Stomach (tissue), 19 donors: ENCODE measurements around the gene TMCO5A. TPM values are rescaled to one million over a fixed set of nuclear protein-coding genes. Genes with fewer than 3 reads are reported as not detected.

Experiments used
- DNase-seq, 2 donors: peaks; one replicate each; pipeline versions ENCODE4 v3.0.0 to v3.0.0-alpha.2; 2013 to 2019
- H3K27ac ChIP-seq, 5 donors: fragments of 200-600 bp in 4 of 5; sonication (generic) in 4 of 5; one replicate each; pipeline ENCODE4 v1.5.1; 2013 to 2019; ENCODE audit warnings: mild to moderate bottlenecking in 1 of 5, moderate library complexity in 1 of 5
- H3K27me3 ChIP-seq, 3 donors: fragments of 200-600 bp; sonication (generic); one replicate each; pipeline ENCODE4 v1.5.1; 2017 to 2019; ENCODE audit warnings: mixed run types in 1 of 3
- H3K36me3 ChIP-seq, 4 donors: fragments of 200-600 bp; sonication (generic); 1 replicate in 3 of 4; 2 replicates in 1 of 4; pipeline ENCODE4 v1.5.1; 2016 to 2019
- H3K4me1 ChIP-seq, 4 donors: fragments of 200-600 bp; sonication (generic); one replicate each; pipeline ENCODE4 v1.5.1; 2016 to 2019
- H3K4me3 ChIP-seq, 4 donors: fragments of 200-600 bp; sonication (generic) in 3 of 4; one replicate each; pipeline ENCODE4 v1.5.1; 2016 to 2019; ENCODE audit warnings: mild to moderate bottlenecking in 1 of 4
- H3K9me3 ChIP-seq, 4 donors: fragments of 200-600 bp; sonication (generic); one replicate each; pipeline ENCODE4 v1.5.1; 2016 to 2019
- EP300 ChIP-seq: sonication (generic); formaldehyde crosslinking; IDR thresholded peaks from one replicate; pipeline ENCODE4 v1.6.1; 2017; ENCODE audit warnings: antibody characterized with exemption
- POLR2A ChIP-seq, 4 donors: fragments of 450-650 bp; IDR thresholded peaks; one replicate each; pipeline ENCODE4 v1.6.1; 2016; ENCODE audit warnings: antibody characterized with exemption in 4 of 4, control low read depth in 2 of 4, mild to moderate bottlenecking in 1 of 4, moderate library complexity in 1 of 4
- POLR2AphosphoS5 ChIP-seq, 3 donors: sonication (generic); formaldehyde crosslinking; IDR thresholded peaks; one replicate each; pipeline ENCODE4 v1.6.1; 2016; ENCODE audit warnings: antibody characterized with exemption in 3 of 3
- WGBS, 5 donors: extraction: QIAGEN DNeasy Blood & Tissue Kit in 3 of 5; methylation state at CpG; one replicate each; pipeline versions ENCODE4 v1.1.5 to v1.1.7; 2013 to 2018; 5-methylcytosine and 5-hydroxymethylcytosine counted together
- intact Hi-C: fragments of 100-400 bp; cut with DNase I; formaldehyde crosslinking; loops from one replicate; pipeline ENCODE4 v1.15.1; 2023; ENCODE audit warnings: low total_unique reads
- long read RNA-seq, 10 donors: transcript quantifications; one replicate each; lab custom pipeline, GENCODE V29; 2026
- polyA plus RNA-seq, 3 donors: library from polyadenylated mRNA; stranded (reverse); fragments of 200-250 nt; gene quantifications; one replicate each; pipeline ENCODE4 v1.2.3, GENCODE V29; 2013
- total RNA-seq, 5 donors: library from RNA; depleted of rRNA; stranded (reverse); fragments of >200 nt; gene quantifications; one replicate each; pipeline versions ENCODE4 v1.1.0 to v1.2.3, GENCODE V29; 2014 to 2016
- TF ChIP-seq, protein P1 (sequence below), 7 experiments: fragments of 450-650 bp in 4 of 7; fragments of 200-600 bp in 3 of 7; sonication (generic) in 3 of 7; IDR thresholded peaks; one replicate each; pipeline ENCODE4 v1.5.1; 2016 to 2019; ENCODE audit warnings: antibody characterized with exemption in 7 of 7, control low read depth in 2 of 7, mild to moderate bottlenecking in 1 of 7
- donor health status: healthy with polysubstance abuse.
- donor health status: Bipolar disorder and iron deficiency.
- donor health status: healthy.

The TMCO5A gene
- total RNA-seq (1 to 10 TPM in 1 of 5 donors, under 1 TPM in 1, not detected in 3; 0.55 to 1.4 TPM), polyA plus RNA-seq (1 to 10 TPM in 1 of 3 donors, not detected in 2; 1.4 TPM)
- long read RNA-seq, donor 1: 0 reads
- long read RNA-seq, donor 2: 0 reads
- long read RNA-seq, donor 3: 0 reads
- long read RNA-seq, donor 4: 0 reads
- long read RNA-seq, donor 5: 0 reads
- long read RNA-seq, donor 6: 0 reads
- long read RNA-seq, donor 7: 0 reads
- long read RNA-seq, donor 8: 0 reads
- long read RNA-seq, donor 9: 0 reads
- long read RNA-seq, donor 10: 0 reads

DNA sequence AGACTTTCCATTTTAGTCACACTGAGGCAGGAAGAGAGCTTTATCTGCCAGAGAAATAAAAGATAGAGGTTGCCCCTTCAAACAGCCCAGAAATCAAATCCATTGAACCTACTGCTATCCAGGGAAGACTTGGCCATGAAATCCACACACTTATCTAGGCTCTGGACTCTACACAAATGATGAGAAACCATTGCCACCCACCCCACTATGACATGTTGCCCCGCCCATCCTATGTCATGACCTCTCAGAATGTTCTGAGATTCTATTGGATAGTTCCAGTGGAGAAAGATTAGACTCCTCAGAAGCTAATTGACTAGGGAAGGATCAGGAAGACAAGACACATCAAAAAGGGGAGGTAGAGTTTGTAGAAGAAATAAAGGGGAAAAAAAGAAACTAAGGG is at the start of gene TMCO5A:
Gene TMCO5A (plus strand): TSS at position 301 of the 400 bp plus-strand sequence. CDS start 1,684 bp downstream, outside the sequence.
- Histone ChIP-seq H3K27ac (no peak within 1 kb of the TSS), H3K9me3 (no peaks in the 10 kb centered on the region), H3K4me1 (peaks cover 0 to 9% (median 0%) of the 10 kb centered on the region in 4 donors), H3K4me3 (no peak within 1 kb of the TSS), H3K36me3 (no peaks in the 10 kb centered on the region), H3K27me3 (no peaks in the 10 kb centered on the region)
- DNase-seq: no peak
- 72 to 86% (median 83%) methylated on average over 1 of the region's 1 CpG for WGBS, 5 donors
- TF ChIP-seq POLR2A (IDR thresholded peaks at IDR 0.05): no peak
- TF ChIP-seq POLR2AphosphoS5 (IDR thresholded peaks at IDR 0.05): no peak
- no peak for TF ChIP-seq EP300
- TF ChIP-seq, protein P1, sequence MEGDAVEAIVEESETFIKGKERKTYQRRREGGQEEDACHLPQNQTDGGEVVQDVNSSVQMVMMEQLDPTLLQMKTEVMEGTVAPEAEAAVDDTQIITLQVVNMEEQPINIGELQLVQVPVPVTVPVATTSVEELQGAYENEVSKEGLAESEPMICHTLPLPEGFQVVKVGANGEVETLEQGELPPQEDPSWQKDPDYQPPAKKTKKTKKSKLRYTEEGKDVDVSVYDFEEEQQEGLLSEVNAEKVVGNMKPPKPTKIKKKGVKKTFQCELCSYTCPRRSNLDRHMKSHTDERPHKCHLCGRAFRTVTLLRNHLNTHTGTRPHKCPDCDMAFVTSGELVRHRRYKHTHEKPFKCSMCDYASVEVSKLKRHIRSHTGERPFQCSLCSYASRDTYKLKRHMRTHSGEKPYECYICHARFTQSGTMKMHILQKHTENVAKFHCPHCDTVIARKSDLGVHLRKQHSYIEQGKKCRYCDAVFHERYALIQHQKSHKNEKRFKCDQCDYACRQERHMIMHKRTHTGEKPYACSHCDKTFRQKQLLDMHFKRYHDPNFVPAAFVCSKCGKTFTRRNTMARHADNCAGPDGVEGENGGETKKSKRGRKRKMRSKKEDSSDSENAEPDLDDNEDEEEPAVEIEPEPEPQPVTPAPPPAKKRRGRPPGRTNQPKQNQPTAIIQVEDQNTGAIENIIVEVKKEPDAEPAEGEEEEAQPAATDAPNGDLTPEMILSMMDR (IDR thresholded peaks at IDR 0.05): no peak
- intact Hi-C loops: no loop called here

DNA sequence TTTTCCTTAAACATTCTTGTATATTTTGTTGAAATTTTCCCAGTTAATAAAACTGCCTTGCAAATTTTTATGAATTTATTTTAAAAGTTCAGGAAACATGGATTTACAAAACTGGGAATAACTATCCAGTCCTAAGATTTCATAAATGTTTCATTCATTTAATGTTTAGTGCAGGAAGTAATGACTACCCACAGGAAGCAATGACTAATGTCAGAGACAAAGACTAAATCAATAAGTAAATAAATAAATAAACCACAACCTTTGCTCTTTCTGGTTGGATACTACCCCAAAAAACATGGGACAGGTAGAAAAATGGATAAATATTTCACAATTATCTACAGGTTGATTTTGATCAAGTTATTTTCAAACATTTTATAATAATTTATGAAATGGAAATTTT is 48.8 kb upstream of the TMCO5A start:
- H3K9me3 ChIP-seq: no peaks in the 10 kb centered on the region
- no peak overlapping the region for H3K27ac ChIP-seq
- H3K36me3 ChIP-seq: no peaks in the 10 kb centered on the region
- no peaks in the 10 kb centered on the region for H3K4me1 ChIP-seq
- no peak for DNase-seq
- intact Hi-C loops: no loop called here
- no peak overlapping the region for H3K4me3 ChIP-seq
- TF ChIP-seq POLR2A (IDR thresholded peaks at IDR 0.05) (no peak), POLR2AphosphoS5 (IDR thresholded peaks at IDR 0.05) (no peak), EP300 (no peak)
- TF ChIP-seq, protein P1 (IDR thresholded peaks at IDR 0.05): no peak
- H3K27me3 ChIP-seq: no peaks in the 10 kb centered on the region

DNA sequence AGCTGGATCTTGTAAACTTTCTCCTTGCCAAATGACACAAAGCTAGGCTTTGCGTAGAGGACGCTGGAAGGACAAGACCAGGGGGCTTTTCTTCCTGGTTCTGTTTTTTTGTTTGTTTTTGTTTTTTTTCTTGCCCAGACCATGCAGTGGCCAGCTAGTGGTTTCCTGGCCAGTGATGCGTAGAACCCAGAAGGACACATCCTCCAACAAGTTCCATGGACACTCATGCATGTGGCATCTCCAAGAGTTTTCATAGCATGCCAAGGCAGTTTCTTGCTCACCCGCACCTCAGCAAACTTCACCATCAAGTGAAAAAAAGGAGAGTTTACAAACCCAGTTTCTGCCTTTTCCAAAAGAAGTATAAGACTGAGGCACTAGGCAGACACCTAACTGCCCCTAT is 46.1 kb upstream of the TMCO5A start:
- H3K27me3 ChIP-seq: no peaks in the 10 kb centered on the region
- H3K9me3 ChIP-seq: no peaks in the 10 kb centered on the region
- no peak for DNase-seq
- H3K36me3 ChIP-seq: no peaks in the 10 kb centered on the region
- H3K4me3 ChIP-seq: no peak overlapping the region
- H3K4me1 ChIP-seq: peaks cover 0 to 6% (median 2%) of the 10 kb centered on the region in 4 donors
- TF ChIP-seq POLR2A (IDR thresholded peaks at IDR 0.05): no peak
- WGBS, 5 donors: 70 to 85% (median 81%) methylated on average over 4 of the region's 4 CpGs
- no peak overlapping the region for H3K27ac ChIP-seq
- intact Hi-C loops: no loop called here

DNA sequence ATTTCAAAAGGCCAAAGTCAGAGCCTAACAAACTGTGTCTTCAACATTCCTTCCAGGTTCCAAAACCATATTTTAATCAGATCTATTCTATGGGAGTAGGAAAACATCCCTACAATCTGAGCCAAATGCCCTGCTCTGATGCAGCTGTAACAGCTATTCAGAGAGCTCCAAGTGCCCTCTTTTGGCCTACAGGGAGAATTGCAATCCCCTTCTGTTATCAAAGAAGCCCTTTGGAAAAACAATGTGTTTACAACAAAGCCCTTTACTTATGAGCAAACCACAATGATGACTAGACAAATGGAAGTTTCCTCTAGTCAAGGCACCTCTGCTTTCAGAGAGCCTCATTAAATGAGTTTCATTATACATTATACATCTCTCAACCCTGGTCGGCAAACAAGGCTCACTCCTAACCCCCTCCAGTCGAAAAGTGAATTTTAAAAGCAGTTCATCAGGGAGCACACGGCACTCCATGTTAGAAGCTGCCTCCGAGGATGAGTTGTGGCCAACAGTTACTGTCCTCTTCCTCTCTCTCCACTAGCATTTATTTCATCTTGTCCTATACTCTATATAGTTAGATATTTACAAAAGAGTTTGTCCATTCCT is 42.6 kb upstream of the TMCO5A start:
- peak in 1 of 2 donors; percentile 73 for DNase-seq
- Histone ChIP-seq H3K4me1 (peaks cover 0 to 6% (median 2%) of the 10 kb centered on the region in 4 donors), H3K9me3 (no peaks in the 10 kb centered on the region), H3K27ac (no peak overlapping the region), H3K36me3 (no peaks in the 10 kb centered on the region), H3K27me3 (no peaks in the 10 kb centered on the region), H3K4me3 (no peak overlapping the region)
- 43 to 54% (median 48%) methylated on average over 4 of the region's 4 CpGs for WGBS, 5 donors
- TF ChIP-seq POLR2A (IDR thresholded peaks at IDR 0.05): no peak
- TF ChIP-seq, protein P1 (IDR thresholded peaks at IDR 0.05): peak in 5 of 7 experiments; percentile 42 to 78 (median 69)
- intact Hi-C loops: no loop called here

DNA sequence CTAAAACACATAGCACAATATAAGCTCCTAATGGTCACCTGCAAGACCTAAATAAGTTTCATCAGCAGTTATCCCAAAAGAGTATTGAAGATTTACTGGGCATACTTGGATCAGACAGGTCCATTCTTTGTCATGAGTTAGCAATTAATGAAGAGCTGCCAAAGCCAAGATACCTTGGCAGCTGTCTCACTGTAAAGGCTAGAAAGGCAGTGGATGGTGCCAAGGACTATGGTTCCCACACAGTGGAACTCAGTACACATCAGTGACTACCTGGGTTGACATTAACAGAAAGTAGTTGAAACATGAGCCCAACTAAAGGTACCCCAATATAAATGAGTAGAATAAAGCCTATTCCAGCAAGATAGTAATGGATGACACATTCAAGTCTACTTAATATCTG is 41.1 kb upstream of the TMCO5A start:
- no peaks in the 10 kb centered on the region for H3K9me3 ChIP-seq
- H3K27me3 ChIP-seq: no peaks in the 10 kb centered on the region
- peaks cover 0 to 6% (median 2%) of the 10 kb centered on the region in 4 donors for H3K4me1 ChIP-seq
- H3K27ac ChIP-seq: no peak overlapping the region
- H3K4me3 ChIP-seq: no peak overlapping the region
- peak in 1 of 2 donors; percentile 45 for DNase-seq
- TF ChIP-seq EP300 (no peak), POLR2AphosphoS5 (IDR thresholded peaks at IDR 0.05) (no peak), POLR2A (IDR thresholded peaks at IDR 0.05) (no peak)
- TF ChIP-seq, protein P1 (IDR thresholded peaks at IDR 0.05): no peak
- intact Hi-C loops: no loop called here
- no peaks in the 10 kb centered on the region for H3K36me3 ChIP-seq
